Sigmoid colon (tissue), 4 donors: Measurements from ENCODE around the gene NCAM2.

Source experiments
- CTCF ChIP-seq, 4 experiments: fragments of 450-650 bp in 3 of 4; fragments of 200-600 bp in 1 of 4; IDR thresholded peaks; one replicate each; pipeline ENCODE4 v1.5.1; 2016 to 2019; ENCODE audit warnings: antibody characterized with exemption in 4 of 4, mild to moderate bottlenecking in 3 of 4, moderate library complexity in 2 of 4
- EP300 ChIP-seq, 4 donors: sonication (generic); formaldehyde crosslinking; IDR thresholded peaks; one replicate each; pipeline ENCODE4 v1.6.1; 2017; ENCODE audit warnings: antibody characterized with exemption in 4 of 4
- POLR2A ChIP-seq, 2 donors: fragments of 450-650 bp; IDR thresholded peaks; one replicate each; pipeline ENCODE4 v1.6.1; 2016; ENCODE audit warnings: antibody characterized with exemption in 2 of 2, mild to moderate bottlenecking in 2 of 2, moderate library complexity in 2 of 2
- POLR2AphosphoS5 ChIP-seq, 4 donors: sonication (generic); formaldehyde crosslinking; IDR thresholded peaks; one replicate each; pipeline ENCODE4 v1.6.1; 2017; ENCODE audit warnings: antibody characterized with exemption in 4 of 4

GRCh38 chr21:21199342-21200102 is 201.3 kb downstream of the NCAM2 start:
- TF ChIP-seq CTCF (IDR thresholded peaks at IDR 0.05) (no peak), POLR2A (IDR thresholded peaks at IDR 0.05) (no peak), EP300 (IDR thresholded peaks at IDR 0.05) (no peak), POLR2AphosphoS5 (IDR thresholded peaks at IDR 0.05) (no peak)
